HEK293 (cell line): ENCODE measurements around the gene TOP2A.

Experiments
- INSM2 ChIP-seq: fragments of 450-650 bp; formaldehyde crosslinking; IDR thresholded peaks from 2 replicates; pipeline ENCODE4 v1.5.1; 2016; ENCODE audit warnings: missing biosample characterization, missing genetic modification characterization
- KLF1 ChIP-seq: fragments of 450-650 bp; formaldehyde crosslinking; IDR thresholded peaks from 2 replicates; pipeline ENCODE4 v1.5.1; 2016; ENCODE audit warnings: missing biosample characterization, missing genetic modification characterization
- KLF8 ChIP-seq: fragments of 450-650 bp; formaldehyde crosslinking; IDR thresholded peaks from 2 replicates; pipeline ENCODE4 v1.5.1; 2016; ENCODE audit warnings: missing biosample characterization, missing genetic modification characterization
- KLF9 ChIP-seq: fragments of 450-650 bp; formaldehyde crosslinking; IDR thresholded peaks from 2 replicates; pipeline ENCODE4 v1.5.1; 2016; ENCODE audit warnings: missing biosample characterization, missing genetic modification characterization, low read depth
- MEIS1 ChIP-seq: sonication (generic); formaldehyde crosslinking; IDR thresholded peaks from 2 replicates; pipeline ENCODE4 v1.8.1; 2022; ENCODE audit warnings: missing genetic modification reagents, mild to moderate bottlenecking, borderline replicate concordance
- SCRT2 ChIP-seq: fragments of 450-650 bp; formaldehyde crosslinking; IDR thresholded peaks from 2 replicates; pipeline ENCODE4 v1.5.1; 2016; ENCODE audit warnings: missing biosample characterization, missing genetic modification characterization
- SP3 ChIP-seq: fragments of 450-650 bp; formaldehyde crosslinking; IDR thresholded peaks from 2 replicates; pipeline ENCODE4 v1.5.1; 2016; ENCODE audit warnings: missing biosample characterization, missing genetic modification characterization
- YY2 ChIP-seq: fragments of 450-650 bp; formaldehyde crosslinking; IDR thresholded peaks from 2 replicates; pipeline ENCODE4 v1.5.1; 2016; ENCODE audit warnings: missing biosample characterization, missing genetic modification characterization
- ZBTB17 ChIP-seq: fragments of 450-650 bp; formaldehyde crosslinking; IDR thresholded peaks from 2 replicates; pipeline ENCODE4 v1.5.1; 2016; ENCODE audit warnings: missing biosample characterization, missing genetic modification characterization
- ZBTB8A ChIP-seq: fragments of 450-650 bp; formaldehyde crosslinking; IDR thresholded peaks from 2 replicates; pipeline ENCODE4 v1.5.1; 2016; ENCODE audit warnings: missing biosample characterization, missing genetic modification characterization
- ZFP41 ChIP-seq: fragments of 450-650 bp; formaldehyde crosslinking; IDR thresholded peaks from 2 replicates; pipeline ENCODE4 v1.5.1; 2016; ENCODE audit warnings: missing biosample characterization, missing genetic modification characterization, borderline replicate concordance
- ZIC2 ChIP-seq: fragments of 450-650 bp; formaldehyde crosslinking; IDR thresholded peaks from 2 replicates; pipeline ENCODE4 v1.5.1; 2016; ENCODE audit warnings: missing biosample characterization, missing genetic modification characterization
- ZNF175 ChIP-seq: fragments of 450-650 bp; formaldehyde crosslinking; IDR thresholded peaks from 2 replicates; pipeline ENCODE4 v1.5.1; 2016; ENCODE audit warnings: missing biosample characterization, missing genetic modification characterization
- ZNF18 ChIP-seq: fragments of 450-650 bp; formaldehyde crosslinking; IDR thresholded peaks from 2 replicates; pipeline ENCODE4 v1.5.1; 2016; ENCODE audit warnings: missing biosample characterization, missing genetic modification characterization
- ZNF202 ChIP-seq: fragments of 450-650 bp; formaldehyde crosslinking; IDR thresholded peaks from 2 replicates; pipeline ENCODE4 v1.5.1; 2016; ENCODE audit warnings: missing biosample characterization, missing genetic modification characterization, borderline replicate concordance
- ZNF211 ChIP-seq: fragments of 450-650 bp; formaldehyde crosslinking; IDR thresholded peaks from 2 replicates; pipeline ENCODE4 v1.5.1; 2016; ENCODE audit warnings: low read depth, missing biosample characterization, missing genetic modification characterization
- ZNF341 ChIP-seq: fragments of 450-650 bp; formaldehyde crosslinking; IDR thresholded peaks from 2 replicates; pipeline ENCODE4; 2016; ENCODE audit warnings: low read depth, missing biosample characterization, missing genetic modification characterization
- ZNF366 ChIP-seq: fragments of 450-650 bp; formaldehyde crosslinking; conservative IDR thresholded peaks from 2 replicates; pipeline ENCODE4 v1.5.1; 2016; ENCODE audit warnings: missing biosample characterization, missing genetic modification characterization
- ZNF391 ChIP-seq: fragments of 450-650 bp; formaldehyde crosslinking; IDR thresholded peaks from 2 replicates; pipeline ENCODE4 v1.5.1; 2016; ENCODE audit warnings: low read depth, missing biosample characterization, missing genetic modification characterization, borderline replicate concordance
- ZNF394 ChIP-seq: fragments of 450-650 bp; formaldehyde crosslinking; IDR thresholded peaks from 2 replicates; pipeline ENCODE4 v1.5.1; 2016; ENCODE audit warnings: missing biosample characterization, missing genetic modification characterization, mild to moderate bottlenecking, moderate library complexity, borderline replicate concordance
- ZNF513 ChIP-seq: fragments of 450-650 bp; IDR thresholded peaks from 2 replicates; pipeline ENCODE4 v1.5.1; 2018; ENCODE audit warnings: missing biosample characterization, missing genetic modification characterization
- ZNF585B ChIP-seq: fragments of 450-650 bp; formaldehyde crosslinking; IDR thresholded peaks from 2 replicates; pipeline ENCODE4 v1.5.1; 2016; ENCODE audit warnings: missing biosample characterization, missing genetic modification characterization
- ZNF626 ChIP-seq: fragments of 450-650 bp; sonication (Bioruptor Pico); formaldehyde crosslinking; IDR thresholded peaks from 2 replicates; pipeline ENCODE4 v1.5.1; 2018; ENCODE audit warnings: missing biosample characterization, missing genetic modification characterization, inconsistent platforms
- ZNF660 ChIP-seq: fragments of 450-650 bp; IDR thresholded peaks from 2 replicates; pipeline ENCODE4 v1.5.1; 2018; ENCODE audit warnings: missing biosample characterization, mild to moderate bottlenecking, missing genetic modification characterization
- ZNF707 ChIP-seq: fragments of 450-650 bp; formaldehyde crosslinking; IDR thresholded peaks from 2 replicates; pipeline ENCODE4 v1.5.1; 2016; ENCODE audit warnings: missing biosample characterization, missing genetic modification characterization
- ZNF747 ChIP-seq: fragments of 450-650 bp; formaldehyde crosslinking; IDR thresholded peaks from 2 replicates; pipeline ENCODE4 v1.5.1; 2016; ENCODE audit warnings: missing biosample characterization, missing genetic modification characterization
- ZNF843 ChIP-seq: fragments of 450-650 bp; formaldehyde crosslinking; IDR thresholded peaks from 2 replicates; pipeline ENCODE4 v1.5.1; 2016; ENCODE audit warnings: missing biosample characterization, missing genetic modification characterization
- ZXDB ChIP-seq: fragments of 450-650 bp; formaldehyde crosslinking; IDR thresholded peaks from 2 replicates; pipeline ENCODE4 v1.5.1; 2016; ENCODE audit warnings: missing biosample characterization, missing genetic modification characterization
- TF ChIP-seq, protein P1 (sequence below): fragments of 450-650 bp; formaldehyde crosslinking; IDR thresholded peaks from 2 replicates; pipeline ENCODE4 v1.5.1; 2016; ENCODE audit warnings: missing biosample characterization, missing genetic modification characterization
- TF ChIP-seq, protein P2 (sequence below): fragments of 450-650 bp; formaldehyde crosslinking; IDR thresholded peaks from 2 replicates; pipeline ENCODE4 v1.5.1; 2016; ENCODE audit warnings: missing biosample characterization, missing genetic modification characterization
- TF ChIP-seq, protein P3 (sequence below): fragments of 450-650 bp; formaldehyde crosslinking; IDR thresholded peaks from 2 replicates; pipeline ENCODE4 v1.5.1; 2016; ENCODE audit warnings: missing biosample characterization, missing genetic modification characterization

The TOP2A gene

DNA sequence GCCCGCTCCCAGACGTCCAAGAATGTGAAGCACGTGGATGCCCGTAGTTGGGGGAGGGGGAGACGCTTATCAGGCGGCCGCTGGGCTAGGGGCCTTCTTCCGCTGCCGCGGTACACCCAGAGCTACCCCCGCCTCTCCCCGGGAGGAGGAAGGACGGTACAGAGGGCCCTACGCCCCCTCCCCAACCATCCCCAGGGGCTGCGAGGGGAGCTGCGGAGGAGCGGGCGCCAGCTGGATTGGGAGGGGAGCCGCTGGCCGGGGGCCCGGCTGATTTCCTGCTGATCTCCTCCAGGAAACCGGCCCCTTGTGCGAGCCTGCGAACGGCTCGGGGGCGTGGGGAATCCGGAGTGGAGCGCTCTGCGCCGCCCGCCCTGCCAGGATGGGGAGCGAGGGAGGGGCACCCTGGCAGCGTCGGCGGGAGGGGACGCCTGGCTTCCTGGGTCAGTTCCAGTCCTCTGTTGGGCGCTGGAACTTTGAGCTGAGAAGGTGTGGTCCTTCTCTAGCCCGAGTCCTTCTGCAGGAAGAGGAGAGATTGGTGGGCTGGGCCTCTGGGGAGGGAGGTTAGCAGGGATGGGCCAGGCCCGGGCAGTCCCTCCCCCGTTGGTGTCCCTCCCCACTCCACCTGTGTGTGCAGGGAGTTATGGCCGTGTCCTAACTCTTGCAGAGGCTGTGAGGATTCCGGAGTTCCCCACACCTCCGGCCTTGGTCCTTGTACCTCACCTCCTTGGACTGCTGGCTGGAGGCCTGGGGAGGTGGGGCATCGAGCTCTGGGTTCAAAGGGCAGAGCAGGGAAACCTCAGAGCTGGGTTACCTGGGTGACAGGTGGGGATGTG lies 72.3 kb downstream of the TOP2A start (continued):
- TF ChIP-seq, protein P1, sequence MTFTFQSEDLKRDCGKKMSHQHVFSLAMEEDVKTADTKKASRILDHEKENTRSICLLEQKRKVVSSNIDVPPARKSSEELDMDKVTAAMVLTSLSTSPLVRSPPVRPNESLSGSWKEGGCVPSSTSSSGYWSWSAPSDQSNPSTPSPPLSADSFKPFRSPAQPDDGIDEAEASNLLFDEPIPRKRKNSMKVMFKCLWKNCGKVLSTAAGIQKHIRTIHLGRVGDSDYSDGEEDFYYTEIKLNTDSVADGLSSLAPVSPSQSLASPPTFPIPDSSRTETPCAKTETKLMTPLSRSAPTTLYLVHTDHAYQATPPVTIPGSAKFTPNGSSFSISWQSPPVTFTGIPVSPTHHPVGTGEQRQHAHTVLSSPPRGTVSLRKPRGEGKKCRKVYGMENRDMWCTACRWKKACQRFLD (tag by site-specific recombination) = no peak
- TF ChIP-seq, protein P2, sequence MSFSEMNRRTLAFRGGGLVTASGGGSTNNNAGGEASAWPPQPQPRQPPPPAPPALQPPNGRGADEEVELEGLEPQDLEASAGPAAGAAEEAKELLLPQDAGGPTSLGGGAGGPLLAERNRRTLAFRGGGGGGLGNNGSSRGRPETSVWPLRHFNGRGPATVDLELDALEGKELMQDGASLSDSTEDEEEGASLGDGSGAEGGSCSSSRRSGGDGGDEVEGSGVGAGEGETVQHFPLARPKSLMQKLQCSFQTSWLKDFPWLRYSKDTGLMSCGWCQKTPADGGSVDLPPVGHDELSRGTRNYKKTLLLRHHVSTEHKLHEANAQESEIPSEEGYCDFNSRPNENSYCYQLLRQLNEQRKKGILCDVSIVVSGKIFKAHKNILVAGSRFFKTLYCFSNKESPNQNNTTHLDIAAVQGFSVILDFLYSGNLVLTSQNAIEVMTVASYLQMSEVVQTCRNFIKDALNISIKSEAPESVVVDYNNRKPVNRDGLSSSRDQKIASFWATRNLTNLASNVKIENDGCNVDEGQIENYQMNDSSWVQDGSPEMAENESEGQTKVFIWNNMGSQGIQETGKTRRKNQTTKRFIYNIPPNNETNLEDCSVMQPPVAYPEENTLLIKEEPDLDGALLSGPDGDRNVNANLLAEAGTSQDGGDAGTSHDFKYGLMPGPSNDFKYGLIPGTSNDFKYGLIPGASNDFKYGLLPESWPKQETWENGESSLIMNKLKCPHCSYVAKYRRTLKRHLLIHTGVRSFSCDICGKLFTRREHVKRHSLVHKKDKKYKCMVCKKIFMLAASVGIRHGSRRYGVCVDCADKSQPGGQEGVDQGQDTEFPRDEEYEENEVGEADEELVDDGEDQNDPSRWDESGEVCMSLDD (tag by site-specific recombination) = no peak
- no peak for TF ChIP-seq ZNF660
- peak; percentile 17; the same call in 1 of the 2 replicates for TF ChIP-seq INSM2 (tag by site-specific recombination)
- TF ChIP-seq KLF1 = peak; percentile 85
- TF ChIP-seq ZIC2 (tag by site-specific recombination) = peak; percentile 77
- TF ChIP-seq ZNF175 = no peak
- no peak for TF ChIP-seq ZNF585B (tag by site-specific recombination)
- TF ChIP-seq SP3 (tag by site-specific recombination) = peak; percentile 62
- no peak for TF ChIP-seq ZNF202 (tag by site-specific recombination)
- no peak for TF ChIP-seq YY2
- TF ChIP-seq KLF9 = peak; percentile 63; the same call in 1 of the 2 replicates
- TF ChIP-seq ZNF18 (tag by site-specific recombination) = no peak
- peak; percentile 69 for TF ChIP-seq ZBTB17 (tag by site-specific recombination)
- no peak for TF ChIP-seq ZNF707 (tag by site-specific recombination)
- no peak for TF ChIP-seq ZNF211
- TF ChIP-seq ZBTB8A (tag by site-specific recombination) = peak; percentile 40; the same call in 1 of the 2 replicates
- peak; percentile 41; the same call in 1 of the 2 replicates for TF ChIP-seq ZNF394
- peak; percentile 41 for TF ChIP-seq ZNF341 (tag by site-specific recombination)
- no peak for TF ChIP-seq ZNF513 (tag by site-specific recombination)
- peak; percentile 68 for TF ChIP-seq SCRT2 (tag by site-specific recombination)
- no peak for TF ChIP-seq MEIS1 (CRISPR knock-in tag)
- 0 out of 2 replicates have a peak, but pooled peaks have one; percentile 23 for TF ChIP-seq ZNF366 (tag by site-specific recombination)
- no peak for TF ChIP-seq ZNF391 (tag by site-specific recombination)
- no peak for TF ChIP-seq ZNF843 (tag by site-specific recombination)
- TF ChIP-seq ZNF747 (tag by site-specific recombination) = no peak
- no peak for TF ChIP-seq ZNF626 (tag by site-specific recombination)
- TF ChIP-seq, protein P3, sequence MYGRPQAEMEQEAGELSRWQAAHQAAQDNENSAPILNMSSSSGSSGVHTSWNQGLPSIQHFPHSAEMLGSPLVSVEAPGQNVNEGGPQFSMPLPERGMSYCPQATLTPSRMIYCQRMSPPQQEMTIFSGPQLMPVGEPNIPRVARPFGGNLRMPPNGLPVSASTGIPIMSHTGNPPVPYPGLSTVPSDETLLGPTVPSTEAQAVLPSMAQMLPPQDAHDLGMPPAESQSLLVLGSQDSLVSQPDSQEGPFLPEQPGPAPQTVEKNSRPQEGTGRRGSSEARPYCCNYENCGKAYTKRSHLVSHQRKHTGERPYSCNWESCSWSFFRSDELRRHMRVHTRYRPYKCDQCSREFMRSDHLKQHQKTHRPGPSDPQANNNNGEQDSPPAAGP (tag by site-specific recombination) = peak; percentile 64
- no peak for TF ChIP-seq ZXDB
- 0 out of 2 replicates have a peak, but pooled peaks have one; percentile 49 for TF ChIP-seq KLF8 (tag by site-specific recombination)
- TF ChIP-seq ZFP41 (tag by site-specific recombination) = no peak
